Endothelial cell of umbilical vein (primary cell): ENCODE measurements around the gene RBMS3. TPM values are rescaled to one million over a fixed set of nuclear protein-coding genes. Genes with fewer than 3 reads are reported as not detected.

Experiments
- BruUV-seq: library from RNA; stranded (reverse); fragments of 400-500 nt; replicated peaks from 2 replicates; lab custom pipeline; 2021; lab: Mats Ljungman, UMichigan
- CTCF ChIA-PET: fragments of 300-600, 350-600 bp; sonication (Branson Sonifier 250); formaldehyde crosslinking; loops from one replicate; lab custom pipeline; 2021; ENCODE audit warnings: antibody characterized with exemption, inconsistent platforms; lab: Charles Lee
- POLR2A ChIA-PET: fragments of 300-600, 350-600 bp; sonication (Branson Sonifier 250); formaldehyde crosslinking; loops from one replicate; lab custom pipeline; 2021; ENCODE audit warnings: antibody characterized with exemption, inconsistent platforms; lab: Charles Lee
- DNase-seq: peaks from one replicate; pipeline ENCODE4 v3.0.0-alpha.2; 2011; ENCODE audit warnings: low read depth, low spot score
- FAIRE-seq: peaks from 2 replicates; lab custom pipeline; 2011; peaks lifted over from hg19 to GRCh38; lab: Jason Lieb, UNC
- H2AFZ ChIP-seq: 2 replicates; pipeline ENCODE4 v1.6.0; 2012; ENCODE audit warnings: low read depth, low read length, control low read depth, inconsistent platforms
- H3K27ac ChIP-seq: 2 replicates; pipeline ENCODE4 v1.5.1; 2011; ENCODE audit warnings: low read depth, mild to moderate bottlenecking, control low read depth, low read length, moderate library complexity; ENCODE audit not compliant: insufficient read depth
- H3K27me3 ChIP-seq, 2 experiments: 2 replicates each; pipeline versions ENCODE4 v1.6.0 to v1.6.1; 2011; ENCODE audit warnings: low read length in 2 of 2, mixed read lengths in 1 of 2; ENCODE audit not compliant: control insufficient read depth in 2 of 2, insufficient read depth in 2 of 2
- H3K36me3 ChIP-seq, 2 experiments: 2 replicates in 1 of 2; 3 replicates in 1 of 2; pipeline ENCODE4 v1.5.1; 2011; ENCODE audit warnings: low read length in 2 of 2, mild to moderate bottlenecking in 1 of 2, moderate library complexity in 1 of 2; ENCODE audit not compliant: control insufficient read depth in 2 of 2, insufficient read depth in 2 of 2; ENCODE audit errors: extremely low read depth in 1 of 2
- H3K4me1 ChIP-seq: 3 replicates; pipeline ENCODE4 v1.5.1; 2011; ENCODE audit warnings: mild to moderate bottlenecking, low read length; ENCODE audit not compliant: control insufficient read depth, insufficient read depth; ENCODE audit errors: extremely low read depth
- H3K4me2 ChIP-seq: 2 replicates; pipeline ENCODE4 v1.6.1; 2011; ENCODE audit warnings: low read length, control low read depth, mixed read lengths; ENCODE audit not compliant: insufficient read depth
- H3K4me3 ChIP-seq, 3 experiments: fragments of 200-600 bp in 1 of 3; sonication (generic), shearing (Covaris generic) in 1 of 3; replicated peaks in 1 of 3; 2 replicates each; pipeline ENCODE4 v1.5.1; 2011 to 2016; ENCODE audit warnings: control low read depth in 3 of 3, low read length in 3 of 3, mild to moderate bottlenecking in 2 of 3, inconsistent platforms in 1 of 3, low read depth in 1 of 3, moderate library complexity in 1 of 3; ENCODE audit not compliant: insufficient read depth in 1 of 3
- H3K79me2 ChIP-seq: 2 replicates; pipeline ENCODE4 v1.6.0; 2012; ENCODE audit warnings: low read length, inconsistent platforms; ENCODE audit not compliant: control insufficient read depth, insufficient read depth
- H3K9ac ChIP-seq: replicated peaks from 2 replicates; pipeline ENCODE3; 2011; ENCODE audit warnings: low read length, control low read depth; ENCODE audit not compliant: insufficient read depth; ENCODE audit errors: extremely low read depth
- H3K9me1 ChIP-seq: replicated peaks from 3 replicates; pipeline ENCODE4 v1.6.0; 2011; ENCODE audit warnings: mild to moderate bottlenecking, low read length; ENCODE audit not compliant: control insufficient read depth, insufficient read depth; ENCODE audit errors: extremely low read depth
- H3K9me3 ChIP-seq: replicated peaks from 2 replicates; pipeline ENCODE4 v1.5.1; 2012; ENCODE audit warnings: low read length, inconsistent platforms; ENCODE audit not compliant: control insufficient read depth, insufficient read depth
- H4K20me1 ChIP-seq: replicated peaks from 2 replicates; pipeline ENCODE3; 2011; ENCODE audit warnings: mild to moderate bottlenecking, low read length; ENCODE audit not compliant: control insufficient read depth, insufficient read depth; ENCODE audit errors: extremely low read depth
- CTCF ChIP-seq, 2 donors: IDR thresholded peaks; 1 replicate in 1 of 2; 2 replicates in 1 of 2; pipeline ENCODE4 v1.5.1; 2011; ENCODE audit warnings: low read length in 2 of 2, mild to moderate bottlenecking in 2 of 2, moderate library complexity in 2 of 2, control low read depth in 1 of 2, inconsistent platforms in 1 of 2, low read depth in 1 of 2; ENCODE audit not compliant: insufficient read depth in 1 of 2; ENCODE audit errors: extremely low read depth in 1 of 2
- EZH2 ChIP-seq: IDR thresholded peaks from 2 replicates; pipeline ENCODE4 v1.6.1; 2012; ENCODE audit warnings: borderline replicate concordance, low read depth, mild to moderate bottlenecking, moderate library complexity, low read length, inconsistent platforms; ENCODE audit not compliant: severe bottlenecking
- FOS ChIP-seq: IDR thresholded peaks from 2 replicates; pipeline ENCODE4 v1.6.1; 2011; ENCODE audit warnings: mild to moderate bottlenecking, low read length, moderate library complexity, borderline replicate concordance; ENCODE audit not compliant: insufficient read depth
- GATA2 ChIP-seq: IDR thresholded peaks from 2 replicates; pipeline ENCODE4 v1.7.0; 2011; ENCODE audit warnings: low read depth, mild to moderate bottlenecking, moderate library complexity, mixed read lengths, low read length; ENCODE audit not compliant: insufficient read length, insufficient read depth
- MAX ChIP-seq: IDR thresholded peaks from 2 replicates; pipeline ENCODE4 v1.6.1; 2011; ENCODE audit not compliant: insufficient read depth, insufficient read length
- POLR2AphosphoS5 ChIP-seq: IDR thresholded peaks from 2 replicates; pipeline ENCODE4 v1.6.1; 2012; ENCODE audit warnings: low read depth, mild to moderate bottlenecking, control low read depth, low read length, moderate library complexity; ENCODE audit not compliant: insufficient read depth
- dilution Hi-C: fragments of 300-500 bp; cut with MboI; formaldehyde crosslinking; loops from one replicate; pipeline ENCODE4 v1.15.0; 2019; ENCODE audit warnings: low sequenced_read_pairs; ENCODE audit not compliant: extremely low pct_ligation_motif_present
- intact Hi-C: fragments of 100-400 bp; cut with micrococcal nuclease; formaldehyde crosslinking; loops from one replicate; pipeline ENCODE4 v1.10.0; 2022
- polyA plus RNA-seq, 4 experiments: library from polyadenylated mRNA; depleted of rRNA in 3 of 4; stranded (reverse) in 3 of 4; unstranded in 1 of 4; fragments of >200 nt; gene quantifications; 2 replicates each; pipeline versions ENCODE4 v1.2.1 to v1.2.3, GENCODE V29; 2011 to 2012; ENCODE audit warnings: missing spikeins in 1 of 4
- total RNA-seq: library from RNA; stranded (reverse); gene quantifications from 2 replicates; pipeline ENCODE4 v1.2.3, GENCODE V29; 2021

The RBMS3 gene
- total and polyA plus RNA-seq, 2 donors (not counting 3 experiments of a cell fraction or from before 2014, with no cell fraction given): 13.6 to 42.3 TPM

- no peak overlapping the region for H3K9ac ChIP-seq
- no peaks in the 10 kb centered on the region for H3K9me1 ChIP-seq
- POLR2A ChIA-PET: no interaction called here
- H3K4me3 ChIP-seq: no peak overlapping the region
- H2AFZ ChIP-seq: no peak overlapping the region
- dilution Hi-C loops: no loop called here
- H3K9me3 ChIP-seq: no peaks in the 10 kb centered on the region
- DNase-seq (no peak), FAIRE-seq (no peak)
- no peaks in the 10 kb centered on the region for H3K79me2 ChIP-seq
- intact Hi-C loops: no loop called here
- CTCF ChIA-PET: no interaction called here
- H3K27me3 ChIP-seq: no peaks in the 10 kb centered on the region
- no peaks in the 10 kb centered on the region for H3K4me1 ChIP-seq
- TF ChIP-seq EZH2 (no peak), FOS (no peak), CTCF (IDR thresholded peaks at IDR 0.05; ENCODE audit: extremely low read depth in 1 of 2, insufficient read depth in 1 of 2, low read depth in 1 of 2, low read length in 2 of 2) (no peak), MAX (no peak), GATA2 (no peak), POLR2AphosphoS5 (no peak)
- no peak overlapping the region for H3K4me2 ChIP-seq
- BruUV-seq: no TSS peak
- H3K36me3 ChIP-seq: no peaks in the 10 kb centered on the region
- no peak overlapping the region for H3K27ac ChIP-seq
- no peaks in the 10 kb centered on the region for H4K20me1 ChIP-seq
Observed at GRCh38 chr3:29958816-29959215, 677.9 kb downstream of the RBMS3 start.
